ENCODE measurements around the gene MRGPRG. TPM values are rescaled to one million over a fixed set of nuclear protein-coding genes. Genes with fewer than 3 reads are reported as not detected.

Gene MRGPRG
- total RNA-seq, 5 donors from 2014 or later (not counting 1 experiment from before 2014, with no cell fraction given): not detected

- Mint-ChIP-seq H3K4me3 (no peak overlapping the region), H3K36me3 (no peaks in the 10 kb centered on the region), H3K27ac (no peak overlapping the region), H3K27me3 (peaks cover 0 to 26% of the 10 kb centered on the region in 2 donors), H3K4me1 (no peaks in the 10 kb centered on the region), H3K9me3 (no peaks in the 10 kb centered on the region)
- Histone ChIP-seq H3K27ac (ENCODE audit: low read length) (no peak overlapping the region), H3K4me3 (ENCODE audit: control insufficient read depth in 1 of 2, extremely low read depth in 1 of 2, low read length in 1 of 2) (no peak overlapping the region), H3K36me3 (ENCODE audit: control insufficient read depth in 2 of 2, extremely low read depth in 1 of 2, insufficient read depth in 1 of 2, low read length in 1 of 2) (no peaks in the 10 kb centered on the region), H3K9me3 (no peaks in the 10 kb centered on the region), H3K27me3 (replicated peaks in 1 of 2; ENCODE audit: control insufficient read depth in 2 of 2, extremely low read depth in 1 of 2, insufficient read depth in 2 of 2, low read length in 1 of 2) (peaks cover 0 to 67% of the 10 kb centered on the region in 2 experiments), H3K4me1 (ENCODE audit: control insufficient read depth in 1 of 2, extremely low read depth in 1 of 2, insufficient read depth in 2 of 2, low read length in 2 of 2) (peaks cover 0 to 16% of the 10 kb centered on the region in 2 experiments)
- DNase-seq (no peak), ATAC-seq (replicated peaks in 1 of 4) (no peak)
- POLR2A ChIA-PET: no interaction called here
- CTCF ChIA-PET: no interaction called here
- 85% methylated on average over 9 of the region's 11 CpGs for WGBS (ENCODE audit: insufficient coverage)
These were observed 21.4 kb downstream of the MRGPRG start for GRCh38 chr11:3197044-3197695.

GRCh38 chr11:3196161-3197043, 22.2 kb downstream of the MRGPRG start:
- H3K36me3 Mint-ChIP-seq: no peaks in the 10 kb centered on the region
- H3K4me1 ChIP-seq (ENCODE audit: control insufficient read depth in 1 of 2, extremely low read depth in 1 of 2, insufficient read depth in 2 of 2, low read length in 2 of 2): peaks cover 0 to 9% of the 10 kb centered on the region in 2 experiments
- H3K9me3 Mint-ChIP-seq: no peaks in the 10 kb centered on the region

GRCh38 chr11:3195251-3196160, 23.1 kb downstream of the MRGPRG start:
- Mint-ChIP-seq H3K27ac (no peak overlapping the region), H3K4me1 (no peaks in the 10 kb centered on the region), H3K36me3 (no peaks in the 10 kb centered on the region), H3K4me3 (no peak overlapping the region), H3K27me3 (peaks cover 0 to 12% of the 10 kb centered on the region in 2 donors), H3K9me3 (no peaks in the 10 kb centered on the region)
- Histone ChIP-seq H3K27ac (ENCODE audit: low read length) (no peak overlapping the region), H3K9me3 (no peaks in the 10 kb centered on the region), H3K4me3 (ENCODE audit: control insufficient read depth in 1 of 2, extremely low read depth in 1 of 2, low read length in 1 of 2) (no peak overlapping the region), H3K36me3 (ENCODE audit: control insufficient read depth in 2 of 2, extremely low read depth in 1 of 2, insufficient read depth in 1 of 2, low read length in 1 of 2) (no peaks in the 10 kb centered on the region), H3K27me3 (replicated peaks in 1 of 2; ENCODE audit: control insufficient read depth in 2 of 2, extremely low read depth in 1 of 2, insufficient read depth in 2 of 2, low read length in 1 of 2) (peaks cover 0 to 51% of the 10 kb centered on the region in 2 experiments), H3K4me1 (ENCODE audit: control insufficient read depth in 1 of 2, extremely low read depth in 1 of 2, insufficient read depth in 2 of 2, low read length in 2 of 2) (no peaks in the 10 kb centered on the region)
- CTCF ChIA-PET: no interaction called here
- POLR2A ChIA-PET: no interaction called here
- 80% methylated on average over 18 of the region's 22 CpGs for WGBS (ENCODE audit: insufficient coverage)
- DNase-seq (no peak), ATAC-seq (replicated peaks in 1 of 4) (no peak)

More at GRCh38 chr11:3196161-3197043, 22.2 kb downstream of the MRGPRG start:
- CTCF ChIA-PET: no interaction called here
- no peak for DNase-seq
- no peak overlapping the region for H3K27ac Mint-ChIP-seq
- H3K4me3 Mint-ChIP-seq: no peak overlapping the region
- H3K27me3 ChIP-seq (replicated peaks in 1 of 2; ENCODE audit: control insufficient read depth in 2 of 2, extremely low read depth in 1 of 2, insufficient read depth in 2 of 2, low read length in 1 of 2): peaks cover 0 to 59% of the 10 kb centered on the region in 2 experiments
- POLR2A ChIA-PET: no interaction called here
- no peak for ATAC-seq (replicated peaks in 1 of 4)
- H3K27ac ChIP-seq (ENCODE audit: low read length): no peak overlapping the region
- H3K4me1 Mint-ChIP-seq: no peaks in the 10 kb centered on the region
- no peak overlapping the region for H3K4me3 ChIP-seq (ENCODE audit: control insufficient read depth in 1 of 2, extremely low read depth in 1 of 2, low read length in 1 of 2)
- H3K36me3 ChIP-seq (ENCODE audit: control insufficient read depth in 2 of 2, extremely low read depth in 1 of 2, insufficient read depth in 1 of 2, low read length in 1 of 2): no peaks in the 10 kb centered on the region
- H3K27me3 Mint-ChIP-seq: peaks cover 0 to 21% of the 10 kb centered on the region in 2 donors
- 80% methylated on average over 19 of the region's 23 CpGs for WGBS (ENCODE audit: insufficient coverage)
- H3K9me3 ChIP-seq: no peaks in the 10 kb centered on the region

GRCh38 chr11:3194016-3194816, 24.4 kb downstream of the MRGPRG start:
- DNase-seq (no peak), ATAC-seq (replicated peaks in 1 of 4) (no peak)
- Mint-ChIP-seq H3K27ac (no peak overlapping the region), H3K4me3 (no peak overlapping the region), H3K4me1 (no peaks in the 10 kb centered on the region), H3K27me3 (peaks cover 0 to 8% of the 10 kb centered on the region in 2 donors), H3K36me3 (no peaks in the 10 kb centered on the region), H3K9me3 (no peaks in the 10 kb centered on the region)
- no peaks in the 10 kb centered on the region for H3K36me3 ChIP-seq (ENCODE audit: control insufficient read depth in 2 of 2, extremely low read depth in 1 of 2, insufficient read depth in 1 of 2, low read length in 1 of 2)
- CTCF ChIA-PET: no interaction called here
- H3K9me3 ChIP-seq: no peaks in the 10 kb centered on the region
- no peak overlapping the region for H3K27ac ChIP-seq (ENCODE audit: low read length)
- POLR2A ChIA-PET: no interaction called here
- no peaks in the 10 kb centered on the region for H3K4me1 ChIP-seq (ENCODE audit: control insufficient read depth in 1 of 2, extremely low read depth in 1 of 2, insufficient read depth in 2 of 2, low read length in 2 of 2)
- H3K27me3 ChIP-seq (replicated peaks in 1 of 2; ENCODE audit: control insufficient read depth in 2 of 2, extremely low read depth in 1 of 2, insufficient read depth in 2 of 2, low read length in 1 of 2): peaks cover 0 to 39% of the 10 kb centered on the region in 2 experiments
- H3K4me3 ChIP-seq (ENCODE audit: control insufficient read depth in 1 of 2, extremely low read depth in 1 of 2, low read length in 1 of 2): no peak overlapping the region
- WGBS (ENCODE audit: insufficient coverage): no CpG with 5 or more reads among the region's 12 CpGs

DNA sequence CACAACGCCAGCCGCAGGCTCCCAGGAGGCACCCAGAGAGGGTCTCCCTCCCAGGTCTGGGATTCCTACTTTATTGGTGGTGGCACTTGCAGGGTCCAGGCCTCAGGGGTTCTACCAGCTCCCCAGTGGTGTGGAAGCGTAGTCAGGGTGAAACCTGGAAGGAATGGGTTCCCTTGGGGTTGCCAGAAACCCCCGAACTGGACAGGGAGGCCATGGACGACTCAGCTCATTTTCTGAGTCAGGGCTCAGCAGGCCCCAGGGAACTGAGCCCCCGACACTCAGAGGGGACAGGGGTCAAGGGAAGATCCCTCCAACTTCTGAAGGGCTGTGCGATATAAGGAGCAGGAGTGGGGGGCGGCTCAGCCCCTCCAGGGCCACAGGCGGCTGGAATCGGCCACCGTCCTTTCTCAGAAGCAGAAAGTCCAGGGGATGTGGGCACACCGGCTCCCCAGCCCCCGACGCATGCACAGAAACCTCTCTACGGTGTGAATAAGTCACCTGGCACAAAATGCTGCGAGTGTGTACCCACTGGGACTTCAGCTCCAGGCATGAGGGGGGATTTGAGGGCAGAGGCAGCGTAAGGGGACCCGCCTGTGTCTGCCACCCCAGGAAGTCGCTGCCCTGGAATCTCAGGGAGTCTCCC, 25.1 kb downstream of the MRGPRG start:
- POLR2A ChIA-PET: no interaction called here
- DNase-seq (no peak), ATAC-seq (replicated peaks in 1 of 4) (no peak)
- H3K4me1 ChIP-seq (ENCODE audit: control insufficient read depth in 1 of 2, extremely low read depth in 1 of 2, insufficient read depth in 2 of 2, low read length in 2 of 2): no peaks in the 10 kb centered on the region
- WGBS (ENCODE audit: insufficient coverage): 81% methylated on average over 16 of the region's 19 CpGs
- H3K9me3 Mint-ChIP-seq: no peaks in the 10 kb centered on the region
- CTCF ChIA-PET: no interaction called here
- no peak overlapping the region for H3K27ac Mint-ChIP-seq
- H3K27me3 ChIP-seq (replicated peaks in 1 of 2; ENCODE audit: control insufficient read depth in 2 of 2, extremely low read depth in 1 of 2, insufficient read depth in 2 of 2, low read length in 1 of 2): peaks cover 0 to 39% of the 10 kb centered on the region in 2 experiments
- peaks cover 0 to 7% of the 10 kb centered on the region in 2 donors for H3K27me3 Mint-ChIP-seq
- H3K4me3 ChIP-seq (ENCODE audit: control insufficient read depth in 1 of 2, extremely low read depth in 1 of 2, low read length in 1 of 2): no peak overlapping the region
- H3K36me3 Mint-ChIP-seq: no peaks in the 10 kb centered on the region
- H3K9me3 ChIP-seq: no peaks in the 10 kb centered on the region
- no peak overlapping the region for H3K4me3 Mint-ChIP-seq
- no peak overlapping the region for H3K27ac ChIP-seq (ENCODE audit: low read length)
- no peaks in the 10 kb centered on the region for H3K36me3 ChIP-seq (ENCODE audit: control insufficient read depth in 2 of 2, extremely low read depth in 1 of 2, insufficient read depth in 1 of 2, low read length in 1 of 2)
- H3K4me1 Mint-ChIP-seq: no peaks in the 10 kb centered on the region

All from T-cell (primary cell).